Measurements from ENCODE around the gene SH2D1B.

Gene SH2D1B

GRCh38 chr1:162397943-162398560 lies 13.9 kb downstream of the SH2D1B start:
- no peak for DNase-seq

GRCh38 chr1:162397039-162397448 lies 14.9 kb downstream of the SH2D1B start:
- no peak for DNase-seq

- DNase-seq, result no peak
These were observed 15.6 kb downstream of the SH2D1B start for GRCh38 chr1:162396201-162396906.

GRCh38 chr1:162391790-162392563 lies 20.0 kb downstream of the SH2D1B start:
- peak in 1 of 5 experiments; percentile 54 for DNase-seq

GRCh38 chr1:162390396-162391185 lies 21.3 kb downstream of the SH2D1B start:
- no peak for DNase-seq

- DNase-seq, result no peak
These were observed 22.0 kb downstream of the SH2D1B start for GRCh38 chr1:162389971-162390370.

GRCh38 chr1:162389021-162389818 lies 22.7 kb downstream of the SH2D1B start:
- DNase-seq, result peak in 1 of 5 experiments; percentile 54

GRCh38 chr1:162388615-162389014 lies 23.3 kb downstream of the SH2D1B start:
- DNase-seq, result no peak

- no peak for DNase-seq
These were observed 23.8 kb downstream of the SH2D1B start for GRCh38 chr1:162388083-162388594.

GRCh38 chr1:162387226-162388082 lies 24.5 kb downstream of the SH2D1B start:
- DNase-seq, result no peak

GRCh38 chr1:162386292-162387225 lies 25.4 kb downstream of the SH2D1B start:
- no peak for DNase-seq

GRCh38 chr1:162385702-162386101 lies 26.2 kb downstream of the SH2D1B start:
- DNase-seq, result no peak

- no peak for DNase-seq
These were observed 26.7 kb downstream of the SH2D1B start for GRCh38 chr1:162385280-162385623.

- no peak for DNase-seq
These were observed 27.2 kb downstream of the SH2D1B start for GRCh38 chr1:162384601-162385279.

GRCh38 chr1:162384116-162384515 lies 27.8 kb downstream of the SH2D1B start:
- DNase-seq, result no peak

GRCh38 chr1:162383516-162383915 lies 28.4 kb downstream of the SH2D1B start:
- DNase-seq, result no peak

- no peak for DNase-seq
These were observed 28.8 kb downstream of the SH2D1B start for GRCh38 chr1:162383091-162383490.

- no peak for DNase-seq
These were observed 29.8 kb downstream of the SH2D1B start for GRCh38 chr1:162381941-162382750.
